Lower leg skin (tissue), 4 donors: ENCODE results near the gene PRDM16. TPM values are rescaled to one million over a fixed set of nuclear protein-coding genes. Genes with fewer than 3 reads are reported as not detected.

Source experiments
- DNase-seq, 2 donors: peaks; one replicate each; pipeline ENCODE4 v3.0.0-alpha.2; 2019; ENCODE audit warnings: low spot score in 2 of 2
- H3K4me3 ChIP-seq: fragments of 200-600 bp; sonication (generic); 2 replicates; pipeline ENCODE4 v1.5.1; 2017; ENCODE audit warnings: mild to moderate bottlenecking, low read depth; ENCODE audit not compliant: poor library complexity, severe bottlenecking
- CTCF ChIP-seq, 3 donors: fragments of 450-650 bp; IDR thresholded peaks; one replicate each; pipeline ENCODE4 v1.5.1; 2016; ENCODE audit warnings: antibody characterized with exemption in 3 of 3, mild to moderate bottlenecking in 3 of 3, moderate library complexity in 2 of 3
- POLR2A ChIP-seq, 2 donors: fragments of 450-650 bp; IDR thresholded peaks; one replicate each; pipeline ENCODE4 v1.6.1; 2016 to 2017; ENCODE audit warnings: antibody characterized with exemption in 2 of 2, mild to moderate bottlenecking in 1 of 2, moderate library complexity in 1 of 2
- WGBS, 2 donors: methylation state at CpG; one replicate each; pipeline ENCODE4 v1.1.5; 2018; 5-methylcytosine and 5-hydroxymethylcytosine counted together
- intact Hi-C: fragments of 100-400 bp; cut with DNase I; formaldehyde crosslinking; loops from one replicate; pipeline ENCODE4 v1.15.0; 2023; ENCODE audit warnings: low total_unique reads
- total RNA-seq, 4 donors: library from RNA; depleted of rRNA; stranded (reverse); fragments of >200 nt; gene quantifications; one replicate each; pipeline ENCODE4 v1.1.0, GENCODE V29; 2016

Gene PRDM16
- total RNA-seq, 4 donors from 2014 or later = 0.08 to 0.91 (median 0.56) TPM; not detected in 1

GRCh38 chr1:3438661-3439180 lies 369.7 kb downstream of the PRDM16 start:
- 83 to 87% methylated on average over 9 of the region's 9 CpGs for WGBS, 2 donors
- H3K4me3 ChIP-seq = no peak overlapping the region
- no peak for DNase-seq
- TF ChIP-seq POLR2A (IDR thresholded peaks at IDR 0.05) (no peak), CTCF (IDR thresholded peaks at IDR 0.05) (no peak)
- intact Hi-C loops = no loop called here

GRCh38 chr1:3439346-3440299 lies 370.6 kb downstream of the PRDM16 start:
- no peak for DNase-seq
- 78 to 80% methylated on average over 23 to 27 of the region's 27 CpGs for WGBS, 2 donors
- H3K4me3 ChIP-seq = no peak overlapping the region
- intact Hi-C loops = no loop called here
- TF ChIP-seq POLR2A (IDR thresholded peaks at IDR 0.05) (no peak), CTCF (IDR thresholded peaks at IDR 0.05) (no peak)

- H3K4me3 ChIP-seq = no peak overlapping the region
- intact Hi-C loops = no loop called here
- no peak for DNase-seq
- 57 to 59% methylated on average over 10 of the region's 10 CpGs for WGBS, 2 donors
- TF ChIP-seq POLR2A (IDR thresholded peaks at IDR 0.05) (no peak), CTCF (IDR thresholded peaks at IDR 0.05) (no peak)
These were observed 371.3 kb downstream of the PRDM16 start for GRCh38 chr1:3440300-3440681.

- intact Hi-C loops = no loop called here
- WGBS, 2 donors = 62 to 72% methylated on average over 20 of the region's 20 CpGs
- no peak for TF ChIP-seq POLR2A (IDR thresholded peaks at IDR 0.05)
- no peak for TF ChIP-seq CTCF (IDR thresholded peaks at IDR 0.05)
- no peak for DNase-seq
- no peak overlapping the region for H3K4me3 ChIP-seq
These were observed 371.9 kb downstream of the PRDM16 start for GRCh38 chr1:3440711-3441409.

- no peak overlapping the region for H3K4me3 ChIP-seq
- 59 to 62% methylated on average over 8 of the region's 8 CpGs for WGBS, 2 donors
- intact Hi-C loops = no loop called here
- TF ChIP-seq POLR2A (IDR thresholded peaks at IDR 0.05) = no peak
- no peak for TF ChIP-seq CTCF (IDR thresholded peaks at IDR 0.05)
- DNase-seq = no peak
These were observed 372.4 kb downstream of the PRDM16 start for GRCh38 chr1:3441410-3441847.
